T-cell (primary cell): ENCODE data around the gene NFILZ. TPM values are rescaled to one million over a fixed set of nuclear protein-coding genes. Genes with fewer than 3 reads are reported as not detected.
A peak's percentile ranks its signal among the peaks of the same experiment; 100 is the strongest.

Experiments
- ATAC-seq, 4 experiments: fragments of 200-7000 bp in 3 of 4; fragments of 150-1000 bp in 1 of 4; cut with Tn5 transposase; replicated peaks in 1 of 4; 1 replicate in 3 of 4; 2 replicates in 1 of 4; pipeline ENCODE4 v1.10.0; 2021; ENCODE audit warnings: moderate library complexity in 3 of 4, mild to moderate bottlenecking in 2 of 4, moderate number of reproducible peaks in 1 of 4
- CTCF ChIA-PET, 2 donors: fragments of 300-600 bp; sonication (Branson Sonifier 250); formaldehyde crosslinking; loops; one replicate each; lab custom pipeline; 2022; ENCODE audit warnings: antibody characterized with exemption in 2 of 2; lab: Charles Lee
- POLR2A ChIA-PET, 2 donors: fragments of 300-600 bp; sonication (Branson Sonifier 250); formaldehyde crosslinking; loops; one replicate each; lab custom pipeline; 2022; ENCODE audit warnings: antibody characterized with exemption in 2 of 2; lab: Charles Lee
- DNase-seq, 35 experiments: peaks; one replicate each; pipeline versions ENCODE4 v3.0.0 to v3.0.0-alpha.2; 2013 to 2023
- H3K27ac ChIP-seq: one replicate; pipeline ENCODE4 v1.5.1; 2013; ENCODE audit warnings: low read length
- H3K27me3 ChIP-seq, 2 experiments: replicated peaks in 1 of 2; 1 replicate in 1 of 2; 2 replicates in 1 of 2; pipeline versions ENCODE4 v1.6.1 to v1.7.0; 2013; ENCODE audit warnings: low read length in 1 of 2, mixed read lengths in 1 of 2; ENCODE audit not compliant: control insufficient read depth in 2 of 2, insufficient read depth in 2 of 2; ENCODE audit errors: extremely low read depth in 1 of 2
- H3K36me3 ChIP-seq, 2 donors: 1 replicate in 1 of 2; 2 replicates in 1 of 2; pipeline versions ENCODE4 v1.6.1 to v1.7.0; 2013; ENCODE audit warnings: low read length in 1 of 2; ENCODE audit not compliant: control insufficient read depth in 2 of 2, insufficient read depth in 1 of 2; ENCODE audit errors: extremely low read depth in 1 of 2
- H3K4me1 ChIP-seq, 2 experiments: 1 replicate in 1 of 2; 2 replicates in 1 of 2; pipeline versions ENCODE4 v1.6.1 to v1.7.0; 2013; ENCODE audit warnings: low read length in 2 of 2, mixed read lengths in 1 of 2; ENCODE audit not compliant: insufficient read depth in 2 of 2, control insufficient read depth in 1 of 2; ENCODE audit errors: extremely low read depth in 1 of 2
- H3K4me3 ChIP-seq, 2 donors: 1 replicate in 1 of 2; 2 replicates in 1 of 2; pipeline versions ENCODE4 v1.5.1 to v1.7.0; 2013; ENCODE audit warnings: mild to moderate bottlenecking in 2 of 2, low read length in 1 of 2, moderate library complexity in 1 of 2; ENCODE audit not compliant: control insufficient read depth in 1 of 2; ENCODE audit errors: extremely low read depth in 1 of 2
- H3K9me3 ChIP-seq: 2 replicates; pipeline ENCODE4 v1.7.0; 2013
- H3K27ac Mint-ChIP-seq, 2 donors: one replicate each; pipeline ENCODE4 v1.8.0; 2020 to 2021; ENCODE audit warnings: mild to moderate bottlenecking in 2 of 2, mixed read lengths in 2 of 2
- H3K27me3 Mint-ChIP-seq, 2 donors: one replicate each; pipeline ENCODE4 v1.8.0; 2021 to 2022; ENCODE audit warnings: mixed read lengths in 2 of 2
- H3K36me3 Mint-ChIP-seq: one replicate; pipeline ENCODE4 v1.8.0; 2021; ENCODE audit warnings: mixed read lengths
- H3K4me1 Mint-ChIP-seq, 3 donors: one replicate each; pipeline ENCODE4 v1.8.0; 2020 to 2022; ENCODE audit warnings: mixed read lengths in 3 of 3, mild to moderate bottlenecking in 1 of 3
- H3K4me3 Mint-ChIP-seq, 3 donors: one replicate each; pipeline ENCODE4 v1.8.0; 2020 to 2022; ENCODE audit warnings: mild to moderate bottlenecking in 3 of 3, mixed read lengths in 3 of 3, moderate library complexity in 3 of 3
- H3K9me3 Mint-ChIP-seq, 3 donors: one replicate each; pipeline ENCODE4 v1.8.0; 2020 to 2022; ENCODE audit warnings: mixed read lengths in 3 of 3
- WGBS: methylation state at CpG from one replicate; pipeline ENCODE4 v1.1.5; 2013; ENCODE audit warnings: missing lambda C conversion rate; ENCODE audit not compliant: insufficient coverage; 5-methylcytosine and 5-hydroxymethylcytosine counted together
- total RNA-seq, 35 experiments: library from RNA in 6 of 35; stranded (reverse) in 6 of 35; fragments of 120-200 nt in 1 of 35; gene quantifications; one replicate each; pipeline versions ENCODE4 v1.2.1 to v1.2.4 and lab custom pipeline; 2013 to 2026

The NFILZ gene
- total RNA-seq, 5 donors from 2014 or later (not counting 1 experiment from before 2014, with no cell fraction given) = not detected

- Mint-ChIP-seq H3K36me3 (peaks cover 40% of the 10 kb centered on the region), H3K4me1 (peaks cover 0 to 4% (median 3%) of the 10 kb centered on the region in 3 donors), H3K4me3 (no peak overlapping the region), H3K9me3 (no peaks in the 10 kb centered on the region), H3K27me3 (no peaks in the 10 kb centered on the region), H3K27ac (no peak overlapping the region)
- Histone ChIP-seq H3K9me3 (no peaks in the 10 kb centered on the region), H3K4me3 (no peak overlapping the region), H3K27me3 (peaks cover 0 to 4% of the 10 kb centered on the region in 2 experiments), H3K27ac (no peak overlapping the region), H3K36me3 (peaks cover 19 to 23% of the 10 kb centered on the region in 2 donors), H3K4me1 (no peaks in the 10 kb centered on the region)
- ChIA-PET POLR2A (no interaction called here), CTCF (interaction anchor here in 1 of 2 donors (0.5 kb wide), 1 partner anchor 252 kb away, joined by 4 read pairs; no protein-coding TSS in a partner anchor)
- ATAC-seq = no peak
- DNase-seq = no peak
- 100% methylated on average over 4 of the region's 5 CpGs for WGBS
These were observed 28.6 kb upstream of the NFILZ start for GRCh38 chr19:8601796-8602195.

- H3K36me3 Mint-ChIP-seq = peaks cover 23% of the 10 kb centered on the region
- H3K27me3 Mint-ChIP-seq = peaks cover 0 to 4% of the 10 kb centered on the region in 2 donors
- CTCF ChIA-PET = no interaction called here
- WGBS = 96% methylated on average over 15 of the region's 17 CpGs
- no peak overlapping the region for H3K27ac Mint-ChIP-seq
- peaks cover 22 to 36% (median 29%) of the 10 kb centered on the region in 3 donors for H3K4me1 Mint-ChIP-seq
- H3K27ac ChIP-seq = no peak overlapping the region
- POLR2A ChIA-PET = interaction anchor here in 1 of 2 donors (0.5 kb wide), 1 partner anchor 64 kb away, joined by 12 read pairs; no protein-coding TSS in a partner anchor
- ATAC-seq (no peak), DNase-seq (no peak)
- H3K9me3 Mint-ChIP-seq = no peaks in the 10 kb centered on the region
- peaks cover 5 to 23% of the 10 kb centered on the region in 2 experiments for H3K4me1 ChIP-seq
- peaks cover 17 to 19% of the 10 kb centered on the region in 2 donors for H3K36me3 ChIP-seq
- H3K9me3 ChIP-seq = no peaks in the 10 kb centered on the region
- no peak overlapping the region for H3K4me3 Mint-ChIP-seq
- peaks cover 0 to 16% of the 10 kb centered on the region in 2 experiments for H3K27me3 ChIP-seq
- H3K4me3 ChIP-seq = no peak overlapping the region
These were observed 24.9 kb upstream of the NFILZ start for GRCh38 chr19:8605514-8605913.

- peaks cover 0 to 16% of the 10 kb centered on the region in 2 experiments for H3K27me3 ChIP-seq
- Mint-ChIP-seq H3K4me3 (peak overlapping the region; percentile 25 to 32 (median 29)), H3K27ac (peak overlapping the region; percentile 44 to 49), H3K9me3 (no peaks in the 10 kb centered on the region), H3K36me3 (peaks cover 16% of the 10 kb centered on the region), H3K27me3 (peaks cover 0 to 4% of the 10 kb centered on the region in 2 donors), H3K4me1 (peaks cover 31 to 43% (median 40%) of the 10 kb centered on the region in 3 donors)
- peaks cover 10 to 15% of the 10 kb centered on the region in 2 donors for H3K36me3 ChIP-seq
- peaks cover 8 to 35% of the 10 kb centered on the region in 2 experiments for H3K4me1 ChIP-seq
- ATAC-seq (no peak), DNase-seq (no peak)
- 100% methylated on average over 3 of the region's 4 CpGs for WGBS
- H3K27ac ChIP-seq = no peak overlapping the region
- CTCF ChIA-PET = no interaction called here
- POLR2A ChIA-PET = no interaction called here
- H3K9me3 ChIP-seq = no peaks in the 10 kb centered on the region
- no peak overlapping the region for H3K4me3 ChIP-seq
These were observed 23.0 kb upstream of the NFILZ start for GRCh38 chr19:8607386-8607785.

GRCh38 chr19:8608941-8609278 lies 21.5 kb upstream of the NFILZ start:
- peaks cover 10 to 41% of the 10 kb centered on the region in 2 experiments for H3K4me1 ChIP-seq
- ChIA-PET POLR2A (no interaction called here), CTCF (no interaction called here)
- peak overlapping the region; percentile 71 to 99 (median 82) for H3K4me3 Mint-ChIP-seq
- ATAC-seq (no peak), DNase-seq (no peak)
- no peaks in the 10 kb centered on the region for H3K9me3 ChIP-seq
- H3K36me3 Mint-ChIP-seq = peaks cover 12% of the 10 kb centered on the region
- H3K27me3 Mint-ChIP-seq = peaks cover 0 to 4% of the 10 kb centered on the region in 2 donors
- 79% methylated on average over 5 of the region's 5 CpGs for WGBS
- H3K4me1 Mint-ChIP-seq = peaks cover 33 to 50% (median 46%) of the 10 kb centered on the region in 3 donors
- peaks cover 7 to 15% of the 10 kb centered on the region in 2 donors for H3K36me3 ChIP-seq
- peaks cover 0 to 16% of the 10 kb centered on the region in 2 experiments for H3K27me3 ChIP-seq
- H3K4me3 ChIP-seq = peak overlapping the region; percentile 77 to 99
- H3K27ac Mint-ChIP-seq = peak overlapping the region; percentile 68 to 78
- H3K9me3 Mint-ChIP-seq = no peaks in the 10 kb centered on the region
- H3K27ac ChIP-seq = no peak overlapping the region

- Mint-ChIP-seq H3K4me1 (peaks cover 33 to 50% (median 46%) of the 10 kb centered on the region in 3 donors), H3K27ac (peak overlapping the region; percentile 82 to 94), H3K36me3 (peaks cover 12% of the 10 kb centered on the region), H3K4me3 (peak overlapping the region; percentile 92 to 99 (median 94)), H3K27me3 (peaks cover 0 to 4% of the 10 kb centered on the region in 2 donors), H3K9me3 (no peaks in the 10 kb centered on the region)
- Histone ChIP-seq H3K9me3 (no peaks in the 10 kb centered on the region), H3K4me1 (peaks cover 10 to 41% of the 10 kb centered on the region in 2 experiments), H3K4me3 (peak overlapping the region; percentile 77 to 99), H3K27ac (no peak overlapping the region), H3K36me3 (peaks cover 7 to 15% of the 10 kb centered on the region in 2 donors), H3K27me3 (peaks cover 0 to 16% of the 10 kb centered on the region in 2 experiments)
- DNase-seq = peak in 4 of 35 experiments; percentile 15 to 28 (median 20)
- ChIA-PET CTCF (no interaction called here), POLR2A (no interaction called here)
- peak in 2 of 4 experiments; percentile 27 to 29 for ATAC-seq
- 13% methylated on average over 38 of the region's 47 CpGs for WGBS
These were observed 21.0 kb upstream of the NFILZ start for GRCh38 chr19:8609279-8610040.

- peak within 1 kb of the TSS; percentile 77 to 99 for H3K4me3 ChIP-seq
- H3K36me3 Mint-ChIP-seq = peaks cover 6% of the 10 kb centered on the region
- CTCF ChIA-PET = no interaction called here
- H3K27ac ChIP-seq = peak within 1 kb of the TSS; percentile 34
- H3K4me3 Mint-ChIP-seq = peak within 1 kb of the TSS; percentile 92 to 99 (median 94)
- H3K9me3 ChIP-seq = no peaks in the 10 kb centered on the region
- POLR2A ChIA-PET = no interaction called here
- 2% methylated on average over 51 of the region's 74 CpGs for WGBS
- peaks cover 38 to 56% (median 51%) of the 10 kb centered on the region in 3 donors for H3K4me1 Mint-ChIP-seq
- ATAC-seq (peak; percentile 69 to 74 (median 72)), DNase-seq (peak in 34 of 35 experiments; percentile 23 to 75 (median 46))
- H3K4me1 ChIP-seq = peaks cover 10 to 44% of the 10 kb centered on the region in 2 experiments
- peaks cover under 1 to 7% of the 10 kb centered on the region in 2 donors for H3K36me3 ChIP-seq
- H3K27me3 Mint-ChIP-seq = peaks cover 0 to 4% of the 10 kb centered on the region in 2 donors
- H3K27ac Mint-ChIP-seq = peak within 1 kb of the TSS; percentile 82 to 94
- no peaks in the 10 kb centered on the region for H3K9me3 Mint-ChIP-seq
- peaks cover 0 to 13% of the 10 kb centered on the region in 2 experiments for H3K27me3 ChIP-seq
These were observed 20.1 kb upstream of the NFILZ start, which contains the start of gene ADAMTS10 for GRCh38 chr19:8610041-8610935. ADAMTS10 (minus strand) TSS chr19:8610715; CDS start chr19:8605710, 5,005 bp downstream.
